AG09309 (cell line): Measurements from ENCODE around the gene TEX51.

Experiments
- DNase-seq: peaks from one replicate; pipeline ENCODE4 v3.0.0-alpha.2; 2010; ENCODE audit warnings: low read depth
- H3K4me3 ChIP-seq: 2 replicates; pipeline ENCODE4 v1.5.1; 2011; ENCODE audit warnings: mild to moderate bottlenecking, low read depth, low read length, moderate library complexity; ENCODE audit not compliant: control insufficient read depth
- TF ChIP-seq, protein P1 (sequence below): IDR thresholded peaks from 2 replicates; pipeline ENCODE4 v1.5.1; 2011; ENCODE audit warnings: mild to moderate bottlenecking, low read depth, low read length, inconsistent platforms; ENCODE audit not compliant: insufficient read depth, control insufficient read depth; ENCODE audit errors: missing control alignments

The TEX51 gene

DNA sequence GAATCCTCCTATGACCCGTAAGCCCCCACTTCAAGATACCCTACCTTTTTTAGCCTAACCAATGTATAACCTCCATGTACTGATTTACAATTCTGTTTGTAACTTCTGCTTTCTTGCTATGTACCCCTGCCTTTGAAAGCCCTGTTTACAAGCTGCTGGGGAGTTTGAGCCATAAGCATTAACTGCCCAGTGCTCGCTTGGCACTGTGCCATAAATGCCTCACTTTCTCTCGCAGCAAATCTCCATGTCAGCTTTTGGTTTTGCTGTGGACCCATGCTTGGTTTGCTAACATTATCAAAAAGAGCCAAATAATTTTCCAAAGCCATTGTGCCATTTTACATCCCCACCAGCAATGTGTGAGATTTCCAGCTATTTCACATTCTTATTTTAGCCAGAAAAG, 51.8 kb downstream of the TEX51 start:
- TF ChIP-seq, protein P1, sequence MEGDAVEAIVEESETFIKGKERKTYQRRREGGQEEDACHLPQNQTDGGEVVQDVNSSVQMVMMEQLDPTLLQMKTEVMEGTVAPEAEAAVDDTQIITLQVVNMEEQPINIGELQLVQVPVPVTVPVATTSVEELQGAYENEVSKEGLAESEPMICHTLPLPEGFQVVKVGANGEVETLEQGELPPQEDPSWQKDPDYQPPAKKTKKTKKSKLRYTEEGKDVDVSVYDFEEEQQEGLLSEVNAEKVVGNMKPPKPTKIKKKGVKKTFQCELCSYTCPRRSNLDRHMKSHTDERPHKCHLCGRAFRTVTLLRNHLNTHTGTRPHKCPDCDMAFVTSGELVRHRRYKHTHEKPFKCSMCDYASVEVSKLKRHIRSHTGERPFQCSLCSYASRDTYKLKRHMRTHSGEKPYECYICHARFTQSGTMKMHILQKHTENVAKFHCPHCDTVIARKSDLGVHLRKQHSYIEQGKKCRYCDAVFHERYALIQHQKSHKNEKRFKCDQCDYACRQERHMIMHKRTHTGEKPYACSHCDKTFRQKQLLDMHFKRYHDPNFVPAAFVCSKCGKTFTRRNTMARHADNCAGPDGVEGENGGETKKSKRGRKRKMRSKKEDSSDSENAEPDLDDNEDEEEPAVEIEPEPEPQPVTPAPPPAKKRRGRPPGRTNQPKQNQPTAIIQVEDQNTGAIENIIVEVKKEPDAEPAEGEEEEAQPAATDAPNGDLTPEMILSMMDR: no peak
- no peak for DNase-seq
- no peak overlapping the region for H3K4me3 ChIP-seq
